Bronchial epithelial cell (primary cell): ENCODE measurements around the gene ZNF606. TPM values are rescaled to one million over a fixed set of nuclear protein-coding genes. Genes with fewer than 3 reads are reported as not detected.

Experiments
- DNase-seq: peaks from one replicate; pipeline ENCODE4 v3.0.0-alpha.2; 2010; ENCODE audit warnings: low read depth
- FAIRE-seq: peaks from 2 replicates; lab custom pipeline; 2011; peaks lifted over from hg19 to GRCh38; lab: Jason Lieb, UNC
- H3K27me3 ChIP-seq: 2 replicates; pipeline ENCODE4 v1.5.1; 2011; ENCODE audit warnings: low read length; ENCODE audit not compliant: control insufficient read depth, insufficient read depth
- H3K36me3 ChIP-seq: 2 replicates; pipeline ENCODE4 v1.5.1; 2011; ENCODE audit warnings: low read length; ENCODE audit not compliant: control insufficient read depth, insufficient read depth
- H3K4me3 ChIP-seq: 2 replicates; pipeline ENCODE4 v1.5.1; 2011; ENCODE audit warnings: mild to moderate bottlenecking, low read depth, low read length, control low read depth
- CTCF ChIP-seq: IDR thresholded peaks from 2 replicates; pipeline ENCODE4 v1.5.1; 2011; ENCODE audit warnings: mild to moderate bottlenecking, moderate library complexity, low read length, control low read depth, inconsistent platforms; ENCODE audit not compliant: insufficient read depth, severe bottlenecking
- total RNA-seq: library from RNA; depleted of rRNA; stranded (reverse); fragments of >200 nt; gene quantifications from 2 replicates; pipeline ENCODE4 v1.2.1, GENCODE V29; 2014

ZNF606 gene
- total RNA-seq, 1 donor from 2014 or later: 9.2 TPM

- Histone ChIP-seq H3K4me3 (no peak overlapping the region), H3K27me3 (no peaks in the 10 kb centered on the region), H3K36me3 (peaks cover 24% of the 10 kb centered on the region)
- DNase-seq (no peak), FAIRE-seq (no peak)
- TF ChIP-seq CTCF: no peak
Measured at GRCh38 chr19:58000677-58001076, 1.9 kb downstream of the ZNF606 start.

- Histone ChIP-seq H3K36me3 (peaks cover 12% of the 10 kb centered on the region), H3K4me3 (no peak overlapping the region), H3K27me3 (no peaks in the 10 kb centered on the region)
- no peak for TF ChIP-seq CTCF
- DNase-seq (no peak), FAIRE-seq (no peak)
Measured at GRCh38 chr19:57992841-57993240, 9.8 kb downstream of the ZNF606 start.

GRCh38 chr19:57978586-57979289, 23.9 kb downstream of the ZNF606 start:
- no peaks in the 10 kb centered on the region for H3K27me3 ChIP-seq
- DNase-seq (peak; percentile 8), FAIRE-seq (no peak)
- peaks cover 16% of the 10 kb centered on the region for H3K36me3 ChIP-seq
- H3K4me3 ChIP-seq: no peak overlapping the region
- TF ChIP-seq CTCF: no peak

GRCh38 chr19:57974434-57974833, 28.2 kb downstream of the ZNF606 start, which contains the start of gene C19orf18:
TSS of gene C19orf18 (minus strand) at chr19:57974534. CDS start at chr19:57974432, 102 bp downstream.
- peaks cover 1% of the 10 kb centered on the region for H3K36me3 ChIP-seq
- FAIRE-seq: no peak
- H3K27me3 ChIP-seq: no peaks in the 10 kb centered on the region
- DNase-seq: no peak
- no peak within 1 kb of the TSS for H3K4me3 ChIP-seq
- no peak for TF ChIP-seq CTCF

GRCh38 chr19:57964761-57965160, 37.9 kb downstream of the ZNF606 start:
- no peak overlapping the region for H3K4me3 ChIP-seq
- FAIRE-seq (no peak), DNase-seq (no peak)
- TF ChIP-seq CTCF: no peak
- no peaks in the 10 kb centered on the region for H3K27me3 ChIP-seq
- H3K36me3 ChIP-seq: no peaks in the 10 kb centered on the region

- no peak for TF ChIP-seq CTCF
- Histone ChIP-seq H3K4me3 (no peak overlapping the region), H3K36me3 (no peaks in the 10 kb centered on the region), H3K27me3 (no peaks in the 10 kb centered on the region)
- DNase-seq (no peak), FAIRE-seq (no peak)
Measured at GRCh38 chr19:57961785-57962184, 40.8 kb downstream of the ZNF606 start.
